Stimulated activated CD8-positive, alpha-beta memory T cell treated with anti-CD3 and anti-CD28 coated beads, Interleukin-4, amount 100 ng/mL, for 48 hours (primary cell): Measurements from ENCODE around the gene SPPL2A.
"Not testable (repeated sequence)": the region's sequence is repeated elsewhere in the genome, so short reads cannot be mapped to it uniquely, and the experiment has no call there.

ENCODE experiments used
- DNase-seq: peaks from one replicate; pipeline ENCODE4 v3.0.0-alpha.2; 2020

The SPPL2A gene

GRCh38 chr15:50765195-50765967, at the start of gene SPPL2A:
TSS of gene SPPL2A (minus strand) at chr15:50765706. CDS start at chr15:50765533, 173 bp downstream.
- DNase-seq: peak; percentile 91

- DNase-seq: no peak
Observed at GRCh38 chr15:50814634-50815033, 49.1 kb upstream of the SPPL2A start.

GRCh38 chr15:50813865-50814264, 48.4 kb upstream of the SPPL2A start:
- DNase-seq: no peak

GRCh38 chr15:50813089-50813488, 47.6 kb upstream of the SPPL2A start:
- DNase-seq: no peak

- not testable (repeated sequence) for DNase-seq
Observed at GRCh38 chr15:50812181-50812506, 46.6 kb upstream of the SPPL2A start.

GRCh38 chr15:50811461-50812180, 46.1 kb upstream of the SPPL2A start:
- not testable (repeated sequence) for DNase-seq

GRCh38 chr15:50810128-50810527, 44.6 kb upstream of the SPPL2A start:
- no peak for DNase-seq

- DNase-seq: no peak
Observed at GRCh38 chr15:50808728-50809127, 43.2 kb upstream of the SPPL2A start.

- no peak for DNase-seq
Observed at GRCh38 chr15:50803479-50804180, 38.1 kb upstream of the SPPL2A start.

- DNase-seq: no peak
Observed at GRCh38 chr15:50800715-50801114, 35.2 kb upstream of the SPPL2A start.

- DNase-seq: no peak
Observed at GRCh38 chr15:50798684-50799083, 33.2 kb upstream of the SPPL2A start.

- no peak for DNase-seq
Observed at GRCh38 chr15:50797926-50798325, 32.4 kb upstream of the SPPL2A start.

- DNase-seq: no peak
Observed at GRCh38 chr15:50791486-50791885, 26.0 kb upstream of the SPPL2A start.

- DNase-seq: no peak
Observed at GRCh38 chr15:50790778-50791453, 25.4 kb upstream of the SPPL2A start.

GRCh38 chr15:50786871-50787270, 21.4 kb upstream of the SPPL2A start:
- no peak for DNase-seq

GRCh38 chr15:50786438-50786837, 20.9 kb upstream of the SPPL2A start:
- DNase-seq: no peak

GRCh38 chr15:50783895-50784294, 18.4 kb upstream of the SPPL2A start:
- no peak for DNase-seq

GRCh38 chr15:50783411-50783810, 17.9 kb upstream of the SPPL2A start:
- no peak for DNase-seq

- no peak for DNase-seq
Observed at GRCh38 chr15:50778086-50778485, 12.6 kb upstream of the SPPL2A start.

- no peak for DNase-seq
Observed at GRCh38 chr15:50777042-50777441, 11.5 kb upstream of the SPPL2A start.

- no peak for DNase-seq
Observed at GRCh38 chr15:50774450-50774849, 8.9 kb upstream of the SPPL2A start.

- DNase-seq: no peak
Observed at GRCh38 chr15:50773389-50773788, 7.9 kb upstream of the SPPL2A start.

- DNase-seq: no peak
Observed at GRCh38 chr15:50767332-50767861, 1.9 kb upstream of the SPPL2A start.
